ENCODE data around the gene PKMYT1. TPM values are rescaled to one million over a fixed set of nuclear protein-coding genes. Genes with fewer than 3 reads are reported as not detected.
"Not testable (repeated sequence)": the region's sequence is repeated elsewhere in the genome, so short reads cannot be mapped to it uniquely, and the experiment has no call there.

Gene PKMYT1
- total RNA-seq, 1 donor from 2014 or later: 16.9 TPM

DNA sequence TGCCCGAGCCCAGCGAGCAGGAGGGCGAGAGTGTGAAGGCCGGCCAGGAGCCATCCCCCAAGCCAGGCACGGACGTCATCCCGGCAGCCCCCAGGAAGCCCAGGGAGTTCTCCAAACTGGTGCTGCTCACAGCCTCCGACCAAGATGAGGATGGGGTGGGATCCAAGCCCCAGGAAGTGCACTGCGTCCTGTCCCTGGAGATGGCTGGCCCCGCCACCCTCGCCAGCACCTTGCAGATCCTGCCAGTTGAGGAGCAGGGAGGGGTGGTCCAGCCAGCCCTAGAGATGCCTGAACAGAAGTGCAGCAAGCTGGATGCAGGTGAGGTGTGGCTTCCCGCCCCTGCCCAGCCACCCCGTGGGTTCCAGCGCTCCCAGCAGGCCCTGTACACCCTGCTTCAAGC lies 50.6 kb downstream of the PKMYT1 start:
- ATAC-seq: no peak

- no peak for ATAC-seq
These were observed 51.5 kb downstream of the PKMYT1 start for GRCh38 chr16:2928796-2929195.

- not testable (repeated sequence) for ATAC-seq
These were observed 52.1 kb downstream of the PKMYT1 start for GRCh38 chr16:2928151-2928550.

- ATAC-seq: peak; percentile 90
These were observed 53.1 kb downstream of the PKMYT1 start for GRCh38 chr16:2927010-2927646.

DNA sequence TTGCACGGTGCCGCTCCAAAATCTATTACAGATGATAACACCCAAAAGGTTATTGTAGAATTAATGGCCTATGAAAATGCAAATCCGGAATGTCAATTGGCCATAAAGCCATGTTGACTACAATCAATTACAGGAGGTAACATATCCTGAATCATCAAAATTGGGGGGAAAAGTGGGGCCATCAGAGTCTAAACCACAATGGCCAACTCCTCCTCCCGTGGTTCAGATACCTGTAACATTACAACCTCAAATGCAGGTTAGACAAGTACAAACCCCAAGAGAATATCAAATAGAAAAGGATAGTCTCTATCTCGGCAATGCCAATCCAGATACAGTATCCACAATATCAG lies 53.6 kb downstream of the PKMYT1 start:
- ATAC-seq: no peak

- ATAC-seq: no peak
These were observed 54.1 kb downstream of the PKMYT1 start for GRCh38 chr16:2925951-2926649.

DNA sequence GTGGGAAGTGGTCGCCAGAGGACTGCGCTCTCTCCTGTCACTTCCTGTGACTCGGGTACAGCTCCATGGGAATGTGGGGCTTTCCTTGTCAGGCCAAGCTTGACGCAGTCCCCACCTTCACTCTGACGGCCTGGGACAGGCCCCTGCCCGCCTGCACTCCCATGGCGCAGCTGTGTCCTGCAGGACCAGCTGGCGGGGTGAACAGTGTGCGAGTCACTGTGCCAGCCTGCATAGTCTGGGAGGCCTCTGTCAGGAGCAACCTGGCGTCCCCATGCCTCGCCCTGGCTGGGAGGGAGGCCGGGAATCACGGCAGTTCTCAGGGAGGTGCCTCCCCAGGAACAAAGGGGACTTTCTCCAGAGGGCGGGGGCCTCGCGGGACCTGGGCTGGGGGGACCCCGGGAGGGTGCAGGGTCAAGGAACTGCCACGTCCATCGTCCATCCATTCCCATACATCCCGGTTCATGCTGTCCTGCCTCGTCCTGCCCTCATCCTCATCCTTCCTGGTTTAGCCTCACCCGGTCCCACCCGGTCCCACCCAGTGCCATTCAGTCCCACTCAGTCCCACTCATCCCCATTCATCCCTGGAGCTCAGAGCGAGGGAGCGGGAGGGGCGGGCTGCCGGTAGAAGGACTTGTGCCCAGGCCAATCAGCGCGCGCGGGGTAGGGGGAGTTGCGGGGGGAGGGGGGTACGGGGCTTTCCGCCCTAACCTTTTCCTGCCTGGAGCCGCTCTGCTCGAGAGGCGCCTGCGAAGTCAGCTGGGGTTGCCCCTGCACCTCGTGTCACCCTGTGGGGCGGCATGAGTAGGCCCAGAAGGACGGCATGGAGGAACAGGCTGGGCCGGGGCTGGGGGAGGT lies 55.1 kb downstream of the PKMYT1 start:
- ATAC-seq: peak; percentile 77

- ATAC-seq: no peak
These were observed 56.8 kb downstream of the PKMYT1 start for GRCh38 chr16:2923481-2923880.

Other genes with a start within 250 kb of the PKMYT1 start
- gene SRRM2, start 227.8 kb downstream of the PKMYT1 start, total RNA-seq: 280 TPM
- gene ELOB, start 203.2 kb downstream of the PKMYT1 start, total RNA-seq: 310 TPM
- not detected for gene PRSS33, start 192.9 kb downstream of the PKMYT1 start, total RNA-seq
- not detected for gene PRSS41, start 182.0 kb downstream of the PKMYT1 start, total RNA-seq
- 6.9 TPM for gene PRSS21, start 163.2 kb downstream of the PKMYT1 start, total RNA-seq
- gene ZG16B, start 150.1 kb downstream of the PKMYT1 start, total RNA-seq: 15.3 TPM
- 97.0 TPM for gene PRSS22, start 122.3 kb downstream of the PKMYT1 start, total RNA-seq
- gene FLYWCH2, start 97.2 kb downstream of the PKMYT1 start, total RNA-seq: 19.5 TPM
- gene FLYWCH1, start 68.5 kb downstream of the PKMYT1 start, total RNA-seq: 16.4 TPM
- 1.3 TPM for gene KREMEN2, start 16.2 kb downstream of the PKMYT1 start, total RNA-seq
- gene PAQR4, start 11.1 kb downstream of the PKMYT1 start, total RNA-seq: 11.1 TPM
- not detected for gene CLDN9, start 32.5 kb upstream of the PKMYT1 start, total RNA-seq
- gene CLDN6, start 37.7 kb upstream of the PKMYT1 start, total RNA-seq: not detected
- 11.7 TPM for gene TNFRSF12A, start 39.9 kb upstream of the PKMYT1 start, total RNA-seq
- 26.6 TPM for gene HCFC1R1, start 43.5 kb upstream of the PKMYT1 start, total RNA-seq
- 21.3 TPM for gene THOC6, start 43.6 kb upstream of the PKMYT1 start, total RNA-seq
- gene BICDL2, start 56.5 kb upstream of the PKMYT1 start, total RNA-seq: 62.0 TPM
- gene MMP25, start 66.1 kb upstream of the PKMYT1 start, total RNA-seq: 0.80 TPM
- gene IL32, start 85.2 kb upstream of the PKMYT1 start, total RNA-seq: 3.7 TPM
- gene ZSCAN10, start 118.8 kb upstream of the PKMYT1 start, total RNA-seq: not detected
- gene ZNF205, start 132.1 kb upstream of the PKMYT1 start, total RNA-seq: 5.6 TPM
- gene ZNF213, start 154.6 kb upstream of the PKMYT1 start, total RNA-seq: 9.7 TPM
- gene OR1F1, start 207.8 kb upstream of the PKMYT1 start, total RNA-seq: not detected

All from esophagus mucosa (tissue), 1 donor.